ENCODE measurements around the gene YPEL1.

YPEL1 gene

GRCh38 chr22:21672107-21672629 is 63.4 kb downstream of the YPEL1 start:
- no peak for DNase-seq (ENCODE audit: low spot score)
- H3K27ac ChIP-seq, result no peak overlapping the region
- CTCF ChIA-PET, result interaction anchor here (0.5 kb wide), 1 partner anchor 178 kb away, joined by 5 read pairs; no protein-coding TSS in a partner anchor
- no peak for TF ChIP-seq CTCF (conservative IDR thresholded peaks at IDR 0.05; ENCODE audit: low read depth)
- POLR2A ChIA-PET (ENCODE audit: low non-redundant PET), result no interaction called here

GRCh38 chr22:21669026-21669425 is 66.6 kb downstream of the YPEL1 start:
- ChIA-PET POLR2A (ENCODE audit: low non-redundant PET) (no interaction called here), CTCF (interaction anchor here (0.8 kb wide), 1 partner anchor 1205 kb away, joined by 3 read pairs; no protein-coding TSS in a partner anchor)
- TF ChIP-seq CTCF (conservative IDR thresholded peaks at IDR 0.05; ENCODE audit: low read depth), result no peak
- H3K27ac ChIP-seq, result peak overlapping the region; percentile 31; the same call in 1 of the 2 replicates
- DNase-seq (ENCODE audit: low spot score), result no peak

- H3K27ac ChIP-seq, result peak overlapping the region; percentile 90
- TF ChIP-seq CTCF (conservative IDR thresholded peaks at IDR 0.05; ENCODE audit: low read depth), result no peak
- POLR2A ChIA-PET (ENCODE audit: low non-redundant PET), result no interaction called here
- CTCF ChIA-PET, result no interaction called here
- no peak for DNase-seq (ENCODE audit: low spot score)
Observed at GRCh38 chr22:21666786-21667185, 68.8 kb downstream of the YPEL1 start.

- ChIA-PET POLR2A (ENCODE audit: low non-redundant PET) (interaction anchor here (0.8 kb wide), 1 partner anchor 176 kb away, joined by 3 read pairs; no protein-coding TSS in a partner anchor), CTCF (no interaction called here)
- peak overlapping the region; percentile 90 for H3K27ac ChIP-seq
- DNase-seq (ENCODE audit: low spot score), result no peak
- no peak for TF ChIP-seq CTCF (conservative IDR thresholded peaks at IDR 0.05; ENCODE audit: low read depth)
Observed at GRCh38 chr22:21665047-21665851, 70.3 kb downstream of the YPEL1 start.

- H3K27ac ChIP-seq, result no peak overlapping the region
- TF ChIP-seq CTCF (conservative IDR thresholded peaks at IDR 0.05; ENCODE audit: low read depth), result no peak
- DNase-seq (ENCODE audit: low spot score), result no peak
- ChIA-PET POLR2A (ENCODE audit: low non-redundant PET) (no interaction called here), CTCF (no interaction called here)
Observed at GRCh38 chr22:21663738-21664137, 71.9 kb downstream of the YPEL1 start.

GRCh38 chr22:21661991-21662390 is 73.6 kb downstream of the YPEL1 start:
- DNase-seq (ENCODE audit: low spot score), result no peak
- POLR2A ChIA-PET (ENCODE audit: low non-redundant PET), result no interaction called here
- TF ChIP-seq CTCF (conservative IDR thresholded peaks at IDR 0.05; ENCODE audit: low read depth), result no peak
- CTCF ChIA-PET, result no interaction called here
- no peak overlapping the region for H3K27ac ChIP-seq
